ENCODE data around the gene CDK2.

The CDK2 gene

DNA sequence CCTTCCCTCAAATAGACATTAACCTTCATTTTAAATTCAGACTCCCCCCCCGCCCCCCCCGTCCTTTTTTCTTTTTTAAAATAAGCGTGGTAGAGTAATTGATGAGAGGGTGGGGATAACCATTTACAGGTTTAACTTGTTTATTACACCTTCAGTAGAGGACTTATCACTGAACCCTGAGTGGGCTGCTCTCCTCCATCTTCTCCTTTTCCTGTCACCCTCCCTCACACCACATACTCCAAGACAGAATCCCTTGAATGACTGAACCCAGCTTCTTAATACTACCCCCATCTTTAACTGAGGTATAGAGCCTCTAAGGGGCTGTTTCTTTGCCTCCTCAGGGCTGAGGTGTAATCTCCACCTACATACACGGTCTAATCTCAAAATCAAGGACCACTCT, 50.6 kb downstream of the CDK2 start:
- no peak for DNase-seq

DNA sequence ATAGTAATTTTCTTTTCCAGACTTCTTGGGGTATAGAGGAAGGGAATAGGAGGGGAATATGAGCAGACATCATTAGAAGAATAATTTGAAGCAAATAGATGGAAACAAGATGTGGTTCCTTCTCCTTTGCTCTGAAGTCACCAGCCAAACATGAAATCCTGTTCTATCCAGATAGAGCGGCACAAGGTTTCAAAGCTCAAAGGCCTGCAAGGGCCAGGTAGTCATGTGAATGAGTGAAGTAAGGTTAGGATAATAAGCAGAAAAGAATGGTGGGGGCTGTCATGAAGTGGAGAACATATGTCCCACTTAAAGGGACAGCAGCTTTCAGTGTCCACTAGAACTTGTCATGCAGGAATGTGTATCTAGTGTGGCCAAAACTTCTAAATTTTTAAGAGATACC, 51.7 kb downstream of the CDK2 start:
- no peak for DNase-seq

DNA sequence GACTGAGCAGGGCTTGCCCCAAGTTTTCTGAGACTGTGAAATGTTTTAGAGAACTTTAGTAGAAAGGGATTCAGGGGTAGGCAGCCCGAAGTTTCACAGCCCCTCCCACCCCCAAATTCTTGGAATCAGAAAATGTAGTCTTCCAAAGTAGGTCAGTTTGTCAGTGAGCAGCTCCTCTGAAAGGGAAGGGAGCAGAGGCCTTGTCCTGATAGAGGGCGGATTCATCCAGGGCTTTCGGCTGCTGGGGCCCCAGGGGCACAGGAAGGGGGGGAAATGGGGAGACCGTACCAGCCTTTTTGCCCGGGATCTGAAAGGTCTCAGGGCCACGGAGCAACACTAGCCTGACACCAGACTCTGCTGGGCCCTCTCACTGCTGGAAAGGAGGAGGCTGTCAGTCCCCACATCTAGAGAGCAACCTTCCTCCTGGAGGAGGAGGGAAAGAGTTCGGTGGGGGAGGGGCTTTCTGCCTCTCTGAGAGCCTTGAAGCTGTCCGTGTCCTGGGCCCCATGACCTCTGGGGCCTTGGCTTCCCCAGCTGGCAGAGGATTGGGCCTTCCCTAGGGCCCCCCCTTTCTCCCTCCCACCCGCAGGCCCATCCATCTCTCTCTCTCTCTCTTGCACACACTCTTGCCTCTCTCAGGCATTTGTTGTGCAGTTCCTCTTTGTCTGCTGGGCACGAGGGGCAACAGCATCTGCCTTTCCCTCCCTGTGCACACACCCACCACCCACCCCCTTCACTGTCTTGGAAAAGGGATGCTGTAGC, 54.0 kb downstream of the CDK2 start, which contains the start of gene IKZF4:
Gene IKZF4 (plus strand): TSS at position 621 of the 762 bp plus-strand sequence. CDS start 451 bp downstream, outside the sequence.
- DNase-seq: no peak

DNA sequence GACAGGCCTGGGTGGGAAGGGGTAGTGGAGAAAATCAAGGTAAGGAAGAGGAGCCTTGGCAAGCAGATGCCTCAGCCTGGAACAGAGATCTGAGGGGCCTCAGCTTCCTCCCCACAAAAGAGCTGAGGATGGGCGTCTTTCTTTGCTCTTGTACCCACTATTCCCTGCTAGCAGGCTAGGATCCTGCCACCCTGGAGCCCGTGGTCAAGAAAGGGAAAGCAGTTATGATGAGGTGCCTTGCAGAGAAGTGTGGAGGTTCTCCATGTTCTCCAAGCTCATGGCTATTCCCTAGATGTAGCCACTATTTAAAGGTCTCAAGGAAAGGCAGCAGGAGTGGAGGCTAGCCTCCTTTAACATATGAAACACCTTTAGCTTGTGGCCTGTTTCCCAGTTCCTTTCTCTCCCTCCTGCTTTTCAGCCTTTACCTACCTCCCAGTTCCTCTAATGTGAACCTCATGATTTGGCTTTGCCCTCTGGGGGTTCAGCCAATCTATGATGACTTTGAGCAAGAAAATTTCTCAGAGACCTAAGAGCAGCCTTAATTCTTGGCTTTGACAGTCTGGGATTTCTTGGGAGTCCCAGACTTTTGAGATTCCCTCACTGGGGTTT, 55.4 kb downstream of the CDK2 start:
- DNase-seq: no peak
